Measurements from ENCODE around the gene CCR5. TPM values are rescaled to one million over a fixed set of nuclear protein-coding genes. Genes with fewer than 3 reads are reported as not detected.

Gene CCR5
- 1 to 10 TPM in 2 of 3 donors, under 1 TPM in 1; 0.59 to 7.6 (median 1.0) TPM for total RNA-seq
- total RNA-seq (2013): 17.1 TPM

GRCh38 chr3:46370839-46371518 is at the start of gene CCR5:
CCR5 (plus strand) TSS chr3:46370946; CDS start chr3:46372903, 1,957 bp downstream.
- peaks cover 6 to 13% of the 10 kb centered on the region in 2 donors for H3K27me3 Mint-ChIP-seq (ENCODE audit: low read depth in 2 of 2)
- Histone ChIP-seq H3K4me1 (ENCODE audit: control insufficient read depth, insufficient read depth, low read length) (peaks cover 59% of the 10 kb centered on the region), H3K4me3 (ENCODE audit: low read length) (peak within 1 kb of the TSS; percentile 34), H3K9me3 (ENCODE audit: control insufficient read depth, insufficient read depth, low read length) (no peaks in the 10 kb centered on the region), H3K27ac (ENCODE audit: low read length) (peak within 1 kb of the TSS; percentile 62), H3K27me3 (ENCODE audit: control insufficient read depth, insufficient read depth, low read length) (no peaks in the 10 kb centered on the region), H3K36me3 (ENCODE audit: control insufficient read depth, insufficient read depth, low read length) (peaks cover 3% of the 10 kb centered on the region)
- peak within 1 kb of the TSS; percentile 63 for H3K4me3 Mint-ChIP-seq
- intact Hi-C loops (cut with micrococcal nuclease): no loop called here
- DNase-seq: peak in 1 of 2 donors; percentile 66
- H3K27ac Mint-ChIP-seq: peak within 1 kb of the TSS; percentile 76 to 82
- 0% methylated on average over 1 of the region's 5 CpGs for WGBS (ENCODE audit: insufficient coverage)
- ATAC-seq: peak; percentile 50 to 66 (median 58)
- H3K4me1 Mint-ChIP-seq: peaks cover 50 to 53% of the 10 kb centered on the region in 2 donors
- no peaks in the 10 kb centered on the region for H3K36me3 Mint-ChIP-seq
- no peak for TF ChIP-seq CTCF (IDR thresholded peaks at IDR 0.05)
- H3K9me3 Mint-ChIP-seq: no peaks in the 10 kb centered on the region

- no peak overlapping the region for H3K4me3 ChIP-seq (ENCODE audit: low read length)
- DNase-seq (no peak), ATAC-seq (no peak)
- H3K27me3 ChIP-seq (ENCODE audit: control insufficient read depth, insufficient read depth, low read length): no peaks in the 10 kb centered on the region
- no peak overlapping the region for H3K27ac ChIP-seq (ENCODE audit: low read length)
- 70% methylated on average over 1 of the region's 1 CpG for WGBS (ENCODE audit: insufficient coverage)
- TF ChIP-seq CTCF (IDR thresholded peaks at IDR 0.05): no peak
- Mint-ChIP-seq H3K9me3 (no peaks in the 10 kb centered on the region), H3K4me3 (no peak overlapping the region), H3K27ac (no peak overlapping the region), H3K27me3 (ENCODE audit: low read depth in 2 of 2) (peaks cover 0 to 9% of the 10 kb centered on the region in 2 donors), H3K36me3 (no peaks in the 10 kb centered on the region), H3K4me1 (no peaks in the 10 kb centered on the region)
- no peaks in the 10 kb centered on the region for H3K36me3 ChIP-seq (ENCODE audit: control insufficient read depth, insufficient read depth, low read length)
- peaks cover 17% of the 10 kb centered on the region for H3K4me1 ChIP-seq (ENCODE audit: control insufficient read depth, insufficient read depth, low read length)
- H3K9me3 ChIP-seq (ENCODE audit: control insufficient read depth, insufficient read depth, low read length): no peaks in the 10 kb centered on the region
- intact Hi-C loops (cut with micrococcal nuclease): no loop called here
These were observed 49.2 kb upstream of the CCR5 start for GRCh38 chr3:46321461-46322104.

GRCh38 chr3:46324036-46324435 is 46.7 kb upstream of the CCR5 start:
- DNase-seq (no peak), ATAC-seq (no peak)
- Mint-ChIP-seq H3K4me1 (no peaks in the 10 kb centered on the region), H3K4me3 (no peak overlapping the region), H3K27me3 (ENCODE audit: low read depth in 2 of 2) (peaks cover 0 to 9% of the 10 kb centered on the region in 2 donors), H3K36me3 (no peaks in the 10 kb centered on the region), H3K9me3 (no peaks in the 10 kb centered on the region), H3K27ac (no peak overlapping the region)
- Histone ChIP-seq H3K27me3 (ENCODE audit: control insufficient read depth, insufficient read depth, low read length) (no peaks in the 10 kb centered on the region), H3K4me1 (ENCODE audit: control insufficient read depth, insufficient read depth, low read length) (peaks cover 17% of the 10 kb centered on the region), H3K4me3 (ENCODE audit: low read length) (no peak overlapping the region), H3K27ac (ENCODE audit: low read length) (no peak overlapping the region), H3K9me3 (ENCODE audit: control insufficient read depth, insufficient read depth, low read length) (no peaks in the 10 kb centered on the region), H3K36me3 (ENCODE audit: control insufficient read depth, insufficient read depth, low read length) (no peaks in the 10 kb centered on the region)
- WGBS (ENCODE audit: insufficient coverage): 100% methylated on average over 2 of the region's 2 CpGs
- intact Hi-C loops (cut with micrococcal nuclease): no loop called here
- no peak for TF ChIP-seq CTCF (IDR thresholded peaks at IDR 0.05)
